ENCODE data around the gene SMG6.
A peak's percentile ranks its signal among the peaks of the same experiment; 100 is the strongest.

DNA sequence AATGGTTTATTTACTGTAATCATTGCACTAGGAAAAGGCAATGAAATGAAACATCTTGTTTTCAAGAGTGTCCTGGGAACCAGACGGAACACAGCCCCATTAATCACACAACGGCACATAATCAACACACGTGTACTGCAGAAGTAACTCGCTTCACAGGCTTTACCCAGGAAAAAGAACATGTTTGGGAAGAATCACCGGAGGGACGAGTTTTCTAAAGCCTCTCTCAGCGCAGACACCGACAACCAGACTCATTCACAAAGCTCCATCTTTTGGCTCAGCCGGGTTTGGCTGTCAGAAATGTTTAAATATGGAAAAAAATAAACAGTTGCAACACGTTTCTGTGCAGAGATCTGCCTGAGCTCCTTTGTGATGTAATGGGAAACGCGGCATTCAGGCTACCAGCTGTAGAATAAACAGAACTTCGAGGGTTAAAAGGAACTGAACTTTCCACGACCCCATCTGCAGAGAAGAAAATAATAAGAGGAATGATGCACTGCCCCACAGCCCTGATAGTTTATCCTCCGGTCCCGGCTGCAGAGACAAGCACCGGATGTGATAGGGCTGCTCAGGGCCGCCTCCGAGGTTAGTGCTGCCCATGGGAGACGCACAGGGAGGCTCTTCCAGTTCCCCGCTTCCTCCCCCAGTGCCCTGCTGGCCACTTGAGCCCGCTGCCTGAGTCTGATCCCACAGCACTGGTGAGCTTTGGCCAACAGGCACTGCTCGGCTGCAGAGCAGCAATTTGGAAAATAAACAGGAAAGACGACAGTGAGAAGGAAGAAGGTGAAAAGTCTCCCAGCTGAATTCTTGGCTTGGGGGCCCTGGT lies 128.9 kb downstream of the SMG6 start:
- peak in 1 of 2 donors; percentile 14 for TF ChIP-seq POLR2A (IDR thresholded peaks at IDR 0.05)
- TF ChIP-seq, protein P1, sequence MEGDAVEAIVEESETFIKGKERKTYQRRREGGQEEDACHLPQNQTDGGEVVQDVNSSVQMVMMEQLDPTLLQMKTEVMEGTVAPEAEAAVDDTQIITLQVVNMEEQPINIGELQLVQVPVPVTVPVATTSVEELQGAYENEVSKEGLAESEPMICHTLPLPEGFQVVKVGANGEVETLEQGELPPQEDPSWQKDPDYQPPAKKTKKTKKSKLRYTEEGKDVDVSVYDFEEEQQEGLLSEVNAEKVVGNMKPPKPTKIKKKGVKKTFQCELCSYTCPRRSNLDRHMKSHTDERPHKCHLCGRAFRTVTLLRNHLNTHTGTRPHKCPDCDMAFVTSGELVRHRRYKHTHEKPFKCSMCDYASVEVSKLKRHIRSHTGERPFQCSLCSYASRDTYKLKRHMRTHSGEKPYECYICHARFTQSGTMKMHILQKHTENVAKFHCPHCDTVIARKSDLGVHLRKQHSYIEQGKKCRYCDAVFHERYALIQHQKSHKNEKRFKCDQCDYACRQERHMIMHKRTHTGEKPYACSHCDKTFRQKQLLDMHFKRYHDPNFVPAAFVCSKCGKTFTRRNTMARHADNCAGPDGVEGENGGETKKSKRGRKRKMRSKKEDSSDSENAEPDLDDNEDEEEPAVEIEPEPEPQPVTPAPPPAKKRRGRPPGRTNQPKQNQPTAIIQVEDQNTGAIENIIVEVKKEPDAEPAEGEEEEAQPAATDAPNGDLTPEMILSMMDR (IDR thresholded peaks at IDR 0.05) = no peak

All from uterus (tissue), 2 donors.